Ovary (tissue), 10 donors: ENCODE measurements around the gene GLRB. TPM values are rescaled to one million over a fixed set of nuclear protein-coding genes. Genes with fewer than 3 reads are reported as not detected.

Experiments
- DNase-seq, 5 donors: peaks; one replicate each; pipeline ENCODE4 v3.0.0-alpha.2; 2019 to 2020
- H3K27ac ChIP-seq, 2 donors: fragments of 200-600 bp; one replicate each; pipeline versions ENCODE4 v1.5.1 to v1.8.0; 2019 to 2022
- H3K27me3 ChIP-seq: fragments of 200-600 bp; one replicate; pipeline ENCODE4 v1.8.0; 2022
- H3K36me3 ChIP-seq: fragments of 200-600 bp; sonication (generic); one replicate; pipeline ENCODE4 v1.5.1; 2019
- H3K4me1 ChIP-seq: one replicate; pipeline ENCODE4 v1.8.1; 2013; ENCODE audit warnings: mild to moderate bottlenecking, moderate library complexity; ENCODE audit not compliant: insufficient read depth
- H3K4me3 ChIP-seq: fragments of 200-600 bp; sonication (generic); one replicate; pipeline ENCODE4 v1.5.1; 2017
- H3K9me3 ChIP-seq, 2 donors: fragments of 200-600 bp in 1 of 2; sonication (generic) in 1 of 2; one replicate each; pipeline versions ENCODE4 v1.5.1 to v1.8.1; 2013 to 2019; ENCODE audit warnings: mild to moderate bottlenecking in 1 of 2, moderate library complexity in 1 of 2
- CTCF ChIP-seq, 3 donors: fragments of 450-650 bp in 2 of 3; fragments of 200-600 bp in 1 of 3; IDR thresholded peaks; one replicate each; pipeline versions ENCODE4 v1.5.1 to v1.8.0; 2016 to 2022; ENCODE audit warnings: antibody characterized with exemption in 3 of 3, mild to moderate bottlenecking in 1 of 3
- EP300 ChIP-seq: sonication (generic); formaldehyde crosslinking; IDR thresholded peaks from one replicate; pipeline ENCODE4 v1.6.1; 2017; ENCODE audit warnings: antibody characterized with exemption
- POLR2A ChIP-seq: fragments of 450-650 bp; IDR thresholded peaks from one replicate; pipeline ENCODE4 v1.6.1; 2017; ENCODE audit warnings: antibody characterized with exemption, mild to moderate bottlenecking, moderate library complexity
- WGBS, 3 donors: extraction: QIAGEN DNeasy Blood & Tissue Kit in 1 of 3; methylation state at CpG; one replicate each; pipeline versions ENCODE4 v1.1.5 to v1.1.7; 2013 to 2017; 5-methylcytosine and 5-hydroxymethylcytosine counted together
- intact Hi-C, 4 donors: fragments of 100-400 bp; cut with DNase I; formaldehyde crosslinking; loops; one replicate each; pipeline versions ENCODE4 v1.11.0 to v1.15.1; 2022 to 2023
- long read RNA-seq, 3 donors: library from polyadenylated mRNA in 2 of 3; unstranded in 2 of 3; transcript quantifications; one replicate each; pipeline ENCODE4 v2.0.0 and lab custom pipeline, GENCODE V29; 2021 to 2026
- polyA plus RNA-seq, 2 donors: library from polyadenylated mRNA; stranded (reverse); fragments of 200-250 nt in 1 of 2; fragments of 350-450 nt in 1 of 2; fragmentation: Illumina TruSeq in 1 of 2; extraction: RNeasy Lipid Tissue Mini Kit (QIAGEN cat#74804) in 1 of 2; gene quantifications; one replicate each; pipeline ENCODE4 v1.2.3, GENCODE V29; 2013 to 2014
- total RNA-seq, 7 donors: library from RNA; depleted of rRNA in 2 of 7; stranded (reverse); fragments of >200 nt in 2 of 7; fragmentation: NEBNext Ultra II Directional in 3 of 7; extraction: Animal tissue kit (Norgen Biotek cat#: 25700) in 3 of 7; gene quantifications; one replicate each; pipeline versions ENCODE4 v1.1.0 to v1.2.4, GENCODE V29; 2016 to 2023
- donor health status: DM: no; HTN: no; CAD: no; lungs with moderate emphysema.
- donor health status: DM: no; HTN: no; CAD: no.
- donor health status: Bipolar disorder and iron deficiency.
- donor health status: DM: yes; HTN: yes; CAD: no.
- donor health status: DM: no; HTN: no; CAD: no.
- donor health status: DM: yes; HTN: yes; CAD: no.

The GLRB gene
- total RNA-seq (1 to 10 TPM in 6 of 7 donors, under 1 TPM in 1; 0.33 to 8.3 (median 1.8) TPM), polyA plus RNA-seq (1 to 10 TPM in 1 of 2 donors, under 1 TPM in 1; 0.71 to 7.7 TPM)
- long read RNA-seq, donor 1, transcript GLRB-201 (10 exons, 3,126 nt), result major isoform, 6 of 9 reads
- long read RNA-seq, donor 1, partial matches to known transcripts, result 1 of 9 reads
- long read RNA-seq, donor 1, other reads (novel, unspliced or antisense), result 2 of 9 reads
- long read RNA-seq, donor 2, partial matches to known transcripts, result 0 of 2 reads
- long read RNA-seq, donor 2, other reads (novel, unspliced or antisense), result 0 of 2 reads
- long read RNA-seq, donor 3, partial matches to known transcripts, result 2 of 7 reads
- long read RNA-seq, donor 3, other reads (novel, unspliced or antisense), result 1 of 7 reads

GRCh38 chr4:157075811-157076577 lies at the start of gene GLRB:
Gene GLRB, plus strand, starts transcription at chr4:157076150. Its CDS starts 1,875 bp downstream, at chr4:157078025.
- Histone ChIP-seq H3K4me1 (peaks cover 6% of the 10 kb centered on the region), H3K9me3 (no peaks in the 10 kb centered on the region), H3K27ac (no peak within 1 kb of the TSS), H3K36me3 (no peaks in the 10 kb centered on the region), H3K4me3 (peak within 1 kb of the TSS; percentile 42), H3K27me3 (no peaks in the 10 kb centered on the region)
- intact Hi-C loops, result no loop called here
- no peak for TF ChIP-seq POLR2A
- no peak for TF ChIP-seq EP300
- TF ChIP-seq CTCF (IDR thresholded peaks at IDR 0.05), result no peak
- WGBS, 3 donors, result 1 to 3% (median 2%) methylated on average over 49 to 84 of the region's 84 CpGs
- DNase-seq, result peak in 3 of 5 donors; percentile 13 to 40 (median 26)

- intact Hi-C loops, result no loop called here
Observed at GRCh38 chr4:157035471-157035870, 40.5 kb upstream of the GLRB start.

GRCh38 chr4:157040405-157040804 lies 35.5 kb upstream of the GLRB start:
- Histone ChIP-seq H3K27ac (no peak overlapping the region), H3K4me1 (no peaks in the 10 kb centered on the region)
- intact Hi-C loops, result loop anchor here in 1 of 4 donors (10.0 kb wide), 3 partner anchors 66 to 1246 kb away; partner anchors contain the start of gene PDGFC

More at GRCh38 chr4:157035471-157035870, 40.5 kb upstream of the GLRB start:
- no peaks in the 10 kb centered on the region for H3K4me1 ChIP-seq
- no peaks in the 10 kb centered on the region for H3K36me3 ChIP-seq
- no peak for DNase-seq
- H3K27ac ChIP-seq, result no peak overlapping the region
- H3K27me3 ChIP-seq, result no peaks in the 10 kb centered on the region
- TF ChIP-seq EP300, result no peak
- no peak overlapping the region for H3K4me3 ChIP-seq
- H3K9me3 ChIP-seq, result no peaks in the 10 kb centered on the region

GRCh38 chr4:157043131-157043530 lies 32.8 kb upstream of the GLRB start:
- 75 to 77% (median 77%) methylated on average over 2 of the region's 2 CpGs for WGBS, 3 donors
- intact Hi-C loops, result loop anchor here in 1 of 4 donors (10.0 kb wide), 3 partner anchors 68 to 1248 kb away; partner anchors contain the start of gene PDGFC
- DNase-seq, result no peak
- H3K27ac ChIP-seq, result no peak overlapping the region
- H3K4me3 ChIP-seq, result no peak overlapping the region
- H3K36me3 ChIP-seq, result no peaks in the 10 kb centered on the region
- TF ChIP-seq EP300 (no peak), POLR2A (no peak), CTCF (IDR thresholded peaks at IDR 0.05) (no peak)
- no peaks in the 10 kb centered on the region for H3K27me3 ChIP-seq
- H3K9me3 ChIP-seq, result no peaks in the 10 kb centered on the region
- H3K4me1 ChIP-seq, result no peaks in the 10 kb centered on the region

More at GRCh38 chr4:157040405-157040804, 35.5 kb upstream of the GLRB start:
- no peaks in the 10 kb centered on the region for H3K27me3 ChIP-seq
- no peaks in the 10 kb centered on the region for H3K36me3 ChIP-seq
- DNase-seq, result no peak
- H3K9me3 ChIP-seq, result no peaks in the 10 kb centered on the region
- no peak overlapping the region for H3K4me3 ChIP-seq
- TF ChIP-seq EP300, result no peak
- no peak for TF ChIP-seq CTCF (IDR thresholded peaks at IDR 0.05)
- TF ChIP-seq POLR2A, result no peak
